GM23338 (cell line): ENCODE results near the gene LCE1A. TPM values are rescaled to one million over a fixed set of nuclear protein-coding genes. Genes with fewer than 3 reads are reported as not detected.

Source experiments
- ATAC-seq: fragments of 200-7000 bp; cut with Tn5 transposase; 3 replicates; pipeline ENCODE4 v1.9.1; 2020
- DNase-seq: peaks from one replicate; pipeline ENCODE4 v3.0.0-alpha.2; 2015; ENCODE audit warnings: low spot score
- H2AFZ ChIP-seq: fragments of 200-600 bp; sonication (generic); 2 replicates; pipeline ENCODE4 v1.8.0; 2016; ENCODE audit warnings: antibody characterized with exemption, mild to moderate bottlenecking, moderate library complexity
- H3F3A ChIP-seq: fragments of 200-600 bp; sonication (generic); replicated peaks from 2 replicates; pipeline ENCODE4 v1.8.0; 2017; ENCODE audit warnings: antibody characterized with exemption, mixed run types, low read depth
- H3K27ac ChIP-seq: fragments of 200-600 bp; sonication (generic); 2 replicates; pipeline ENCODE4 v1.6.1; 2016; ENCODE audit warnings: low read depth
- H3K27me3 ChIP-seq: fragments of 200-600 bp; sonication (generic); 2 replicates; pipeline ENCODE4 v1.8.0; 2016; ENCODE audit warnings: mild to moderate bottlenecking, mixed run types, moderate library complexity; ENCODE audit not compliant: insufficient read depth
- H3K36me3 ChIP-seq: fragments of 200-600 bp; sonication (generic); 2 replicates; pipeline ENCODE4 v1.8.0; 2016; ENCODE audit warnings: mild to moderate bottlenecking; ENCODE audit not compliant: insufficient read depth
- H3K4me1 ChIP-seq: fragments of 200-600 bp; sonication (generic); 2 replicates; pipeline ENCODE4 v1.8.0; 2016; ENCODE audit warnings: mild to moderate bottlenecking, moderate library complexity; ENCODE audit not compliant: insufficient read depth
- H3K4me2 ChIP-seq: fragments of 200-600 bp; sonication (generic); 2 replicates; pipeline ENCODE4 v1.7.1; 2017; ENCODE audit warnings: mixed run types
- H3K4me3 ChIP-seq: fragments of 200-600 bp; sonication (generic); 2 replicates; pipeline ENCODE4 v1.6.1; 2016; ENCODE audit warnings: mixed run types
- H3K79me2 ChIP-seq: fragments of 200-600 bp; sonication (generic); replicated peaks from 2 replicates; pipeline ENCODE4 v1.8.0; 2017; ENCODE audit warnings: mild to moderate bottlenecking; ENCODE audit not compliant: insufficient read depth
- H3K9me2 ChIP-seq: fragments of 200-600 bp; sonication (generic); 2 replicates; pipeline ENCODE4 v1.8.0; 2017; ENCODE audit not compliant: insufficient read depth
- H4K20me1 ChIP-seq: fragments of 200-600 bp; sonication (generic); replicated peaks from 2 replicates; pipeline ENCODE4 v1.8.0; 2017; ENCODE audit warnings: mild to moderate bottlenecking; ENCODE audit not compliant: insufficient read depth
- H3K27ac Mint-ChIP-seq: 2 replicates; pipeline ENCODE4 v1.8.0; 2020; ENCODE audit warnings: inconsistent platforms, mild to moderate bottlenecking, moderate library complexity, mixed read lengths
- H3K27me3 Mint-ChIP-seq: 3 replicates; pipeline ENCODE4 v1.8.0; 2022; ENCODE audit warnings: low read depth, mild to moderate bottlenecking, moderate library complexity, mixed read lengths, inconsistent platforms; ENCODE audit not compliant: insufficient read depth, poor library complexity
- H3K36me3 Mint-ChIP-seq: 3 replicates; pipeline ENCODE4 v1.8.0; 2021; ENCODE audit warnings: low read depth, mild to moderate bottlenecking, inconsistent platforms, moderate library complexity, mixed read lengths
- H3K4me1 Mint-ChIP-seq: 3 replicates; pipeline ENCODE4 v1.8.0; 2020; ENCODE audit warnings: mild to moderate bottlenecking, inconsistent platforms, mixed read lengths
- H3K4me3 Mint-ChIP-seq: 3 replicates; pipeline ENCODE4 v1.8.0; 2021; ENCODE audit warnings: moderate library complexity, mild to moderate bottlenecking, inconsistent platforms, mixed read lengths
- H3K9me3 Mint-ChIP-seq: 3 replicates; pipeline ENCODE4 v1.8.0; 2020; ENCODE audit warnings: moderate library complexity, mild to moderate bottlenecking, inconsistent platforms, mixed read lengths
- CREB1 ChIP-seq: fragments of 250-450 bp; sonication (Bioruptor Pico); IDR thresholded peaks from 2 replicates; pipeline ENCODE4 v1.5.0; 2020; ENCODE audit warnings: low read depth, mild to moderate bottlenecking, moderate library complexity
- CTCF ChIP-seq, 2 experiments: fragments of 200-600 bp in 1 of 2; sonication (generic) in 1 of 2; conservative IDR thresholded peaks; 2 replicates each; pipeline versions ENCODE4 v1.5.1 to v1.6.1; 2016 to 2017; ENCODE audit warnings: antibody characterized with exemption in 2 of 2, low read depth in 2 of 2, mild to moderate bottlenecking in 2 of 2, moderate library complexity in 1 of 2
- ETS1 ChIP-seq: IDR thresholded peaks from 2 replicates; pipeline ENCODE4 v1.6.1; 2016; ENCODE audit warnings: antibody characterized with exemption
- EZH2 ChIP-seq: fragments of 200-600 bp; sonication (generic); IDR thresholded peaks from one replicate; pipeline ENCODE4 v1.8.0; 2017; ENCODE audit warnings: antibody characterized with exemption, mild to moderate bottlenecking, low read depth; ENCODE audit not compliant: unreplicated experiment
- EZH2phosphoT487 ChIP-seq: fragments of 200-600 bp; sonication (generic); IDR thresholded peaks from one replicate; pipeline ENCODE4 v1.8.1; 2018; ENCODE audit warnings: antibody characterized with exemption; ENCODE audit not compliant: unreplicated experiment
- JUNB ChIP-seq: IDR thresholded peaks from one replicate; pipeline ENCODE4 v1.6.1; 2016; ENCODE audit warnings: antibody characterized with exemption; ENCODE audit not compliant: unreplicated experiment
- NANOG ChIP-seq: IDR thresholded peaks from 2 replicates; pipeline ENCODE4 v1.6.1; 2016; ENCODE audit warnings: antibody characterized with exemption, borderline replicate concordance
- POLR2AphosphoS5 ChIP-seq: IDR thresholded peaks from 2 replicates; pipeline ENCODE4 v1.6.1; 2016; ENCODE audit warnings: antibody characterized with exemption, low read depth
- REST ChIP-seq: IDR thresholded peaks from one replicate; pipeline ENCODE4 v1.6.1; 2018; ENCODE audit warnings: antibody characterized with exemption; ENCODE audit not compliant: unreplicated experiment
- STAT1 ChIP-seq: IDR thresholded peaks from one replicate; pipeline ENCODE4 v1.6.1; 2016; ENCODE audit warnings: antibody characterized with exemption; ENCODE audit not compliant: unreplicated experiment
- ZNF114 ChIP-seq: fragments of 250-450 bp; sonication (Bioruptor Pico); IDR thresholded peaks from 2 replicates; pipeline ENCODE4 v1.5.0; 2020; ENCODE audit warnings: mild to moderate bottlenecking, moderate library complexity
- ZNF331 ChIP-seq: fragments of 250-450 bp; sonication (Bioruptor Pico); IDR thresholded peaks from 2 replicates; pipeline ENCODE4 v1.5.0; 2020; ENCODE audit warnings: low read depth, mild to moderate bottlenecking, moderate library complexity
- ZNF462 ChIP-seq: fragments of 250-450 bp; sonication (Bioruptor Pico); IDR thresholded peaks from 2 replicates; pipeline ENCODE4 v1.5.0; 2020; ENCODE audit warnings: mild to moderate bottlenecking, moderate library complexity
- polyA plus RNA-seq: library from polyadenylated mRNA; unstranded; fragments of >200 nt; fragmentation: Nextera tagmentation; extraction: Ambion mirVana; gene quantifications from 2 replicates; pipeline ENCODE4 v1.2.1, GENCODE V29; 2016
- total RNA-seq: library from RNA; depleted of rRNA; stranded (reverse); fragments of >200 nt; shearing (Covaris generic); gene quantifications from 2 replicates; pipeline ENCODE4 v1.2.3, GENCODE V29; 2014

The LCE1A gene
- total and polyA plus RNA-seq, 2 experiments from 2014 or later: not detected

GRCh38 chr1:152796421-152796820 lies 30.9 kb upstream of the LCE1A start, which contains the start of gene LCE1D:
LCE1D (plus strand) TSS chr1:152796721; CDS start chr1:152797795, 1,074 bp downstream.
- Histone ChIP-seq H4K20me1 (no peaks in the 10 kb centered on the region), H3K27ac (no peak within 1 kb of the TSS), H3K27me3 (no peaks in the 10 kb centered on the region), H2AFZ (no peak within 1 kb of the TSS), H3K4me3 (no peak within 1 kb of the TSS), H3K79me2 (no peaks in the 10 kb centered on the region), H3K4me1 (no peaks in the 10 kb centered on the region), H3K9me2 (no peaks in the 10 kb centered on the region; the same call in 1 of the 2 replicates), H3K36me3 (no peaks in the 10 kb centered on the region), H3F3A (no peaks in the 10 kb centered on the region), H3K4me2 (no peak within 1 kb of the TSS)
- Mint-ChIP-seq H3K27me3 (peaks cover 3% of the 10 kb centered on the region), H3K36me3 (no peaks in the 10 kb centered on the region), H3K4me1 (peaks cover 2% of the 10 kb centered on the region; the same call in 1 of the 3 replicates), H3K9me3 (no peaks in the 10 kb centered on the region), H3K4me3 (no peak within 1 kb of the TSS), H3K27ac (no peak within 1 kb of the TSS)
- ATAC-seq (no peak), DNase-seq (no peak)
- TF ChIP-seq ZNF114 (CRISPR knock-in tag): no peak
- TF ChIP-seq CREB1 (CRISPR knock-in tag): no peak
- no peak for TF ChIP-seq ETS1
- TF ChIP-seq EZH2phosphoT487: no peak
- no peak for TF ChIP-seq NANOG
- TF ChIP-seq JUNB: no peak
- no peak for TF ChIP-seq REST
- no peak for TF ChIP-seq POLR2AphosphoS5
- no peak for TF ChIP-seq ZNF462 (CRISPR knock-in tag)
- TF ChIP-seq ZNF331 (CRISPR knock-in tag): no peak
- TF ChIP-seq EZH2: no peak
- TF ChIP-seq STAT1: no peak
- no peak for TF ChIP-seq CTCF (conservative IDR thresholded peaks at IDR 0.05; ENCODE audit: low read depth in 2 of 2)
